Left ventricle myocardium superior (tissue), 1 donor: ENCODE results near the gene IPCEF1. TPM values are rescaled to one million over a fixed set of nuclear protein-coding genes. Genes with fewer than 3 reads are reported as not detected.

ENCODE experiments used
- ATAC-seq: fragments of 200-7000 bp; cut with Tn5 transposase; one replicate; pipeline ENCODE4 v1.9.1; 2020; ENCODE audit warnings: mild to moderate bottlenecking, moderate library complexity
- DNase-seq: peaks from one replicate; pipeline ENCODE4 v3.0.0-alpha.2; 2020
- intact Hi-C: fragments of 100-400 bp; cut with micrococcal nuclease; formaldehyde crosslinking; loops from one replicate; pipeline ENCODE4 v1.11.0; 2022
- total RNA-seq: library from RNA; stranded (reverse); fragmentation: NEBNext Ultra II Directional; extraction: Animal tissue kit (Norgen Biotek cat#: 25700); gene quantifications from one replicate; pipeline ENCODE4 v1.2.1, GENCODE V29; 2021
- donor health status: DM: no; HTN: yes; CAD: no; lungs with severe emphysema.

The IPCEF1 gene
- total RNA-seq, 1 donor from 2014 or later: 1.7 TPM

DNA sequence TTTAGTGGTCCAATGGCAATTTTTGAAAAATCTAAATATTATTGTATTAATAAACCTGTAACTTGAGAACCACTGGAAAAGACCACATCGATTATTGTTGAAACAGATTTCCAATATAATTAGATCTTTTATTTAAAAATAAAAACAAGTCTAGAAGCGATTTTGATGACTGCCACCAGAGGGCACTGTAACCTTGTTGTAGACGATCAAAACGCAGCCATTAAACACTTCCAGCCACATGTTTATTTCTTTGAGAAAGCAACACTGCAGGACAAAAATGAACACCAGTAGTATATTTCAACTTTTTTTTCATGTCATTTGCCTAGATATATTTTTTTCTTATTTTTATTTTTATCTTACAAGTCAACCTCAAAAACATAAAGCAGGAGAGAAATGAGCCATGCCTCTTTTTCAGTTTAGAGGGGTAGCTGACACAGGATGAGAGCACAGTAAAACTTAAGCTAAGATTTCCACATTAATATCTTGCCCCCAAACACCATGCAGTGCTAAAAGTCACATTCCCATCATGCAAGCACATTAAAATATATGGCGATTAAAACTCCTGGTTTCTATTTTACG, 202.1 kb downstream of the IPCEF1 start:
- DNase-seq (no peak), ATAC-seq (no peak)
- intact Hi-C loops: no loop called here

DNA sequence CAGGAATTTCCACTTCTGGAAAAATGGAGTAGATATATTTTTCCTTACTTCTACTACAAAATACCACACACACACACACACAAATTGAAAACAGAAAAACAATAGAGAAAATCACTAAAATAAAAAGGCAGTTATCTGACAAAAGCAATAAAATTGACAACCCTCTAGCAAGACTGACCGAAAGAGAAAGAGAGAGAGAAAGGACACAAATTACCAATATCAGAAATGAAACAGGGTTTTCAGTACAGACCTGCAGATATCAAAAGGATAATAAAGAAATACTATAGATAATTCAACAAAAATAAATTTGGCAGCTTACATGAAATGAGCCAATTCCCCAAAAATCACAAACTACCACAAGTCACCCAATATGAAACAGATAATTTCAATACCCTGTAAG, 212.8 kb downstream of the IPCEF1 start:
- no peak for DNase-seq
- ATAC-seq: no peak
- intact Hi-C loops: no loop called here

DNA sequence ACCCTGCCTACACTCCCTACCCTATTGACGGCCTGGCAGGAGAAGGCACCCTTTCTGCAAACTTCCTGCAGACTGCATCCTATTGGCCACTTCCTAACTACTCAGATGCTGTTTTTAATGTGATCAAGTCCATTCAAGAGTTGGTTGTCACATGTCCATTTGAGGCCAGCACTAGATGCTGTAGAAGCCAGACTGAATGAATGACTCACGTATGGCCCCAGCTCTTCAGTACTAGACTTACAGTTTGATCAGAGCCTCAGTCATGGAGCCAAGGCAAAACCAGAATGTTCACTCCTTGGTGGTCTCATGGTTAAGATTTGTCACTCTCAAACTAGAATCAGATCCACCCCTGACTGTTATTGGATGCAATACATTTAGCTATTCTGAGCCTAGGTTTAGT, 215.9 kb downstream of the IPCEF1 start:
- intact Hi-C loops: no loop called here
- no peak for DNase-seq
- no peak for ATAC-seq

DNA sequence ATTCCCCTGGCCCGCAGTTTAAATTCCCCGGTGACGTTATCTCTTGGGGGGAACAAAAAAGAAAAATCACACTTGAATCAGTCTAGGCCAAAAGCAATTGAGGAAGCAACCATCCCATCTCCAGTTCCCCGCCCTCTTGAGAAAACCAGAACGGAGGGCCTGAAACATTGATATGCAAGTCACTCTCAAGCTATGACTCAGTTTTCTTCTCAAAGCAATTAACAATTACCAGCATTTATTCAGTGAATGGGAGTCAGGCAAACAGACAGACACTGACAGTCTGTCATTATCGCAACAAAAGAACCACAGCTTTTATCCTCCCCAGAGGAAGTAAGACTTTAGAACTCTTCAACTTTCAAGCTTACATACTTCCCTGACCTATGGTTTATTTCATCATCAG, 216.7 kb downstream of the IPCEF1 start:
- DNase-seq (no peak), ATAC-seq (no peak)
- intact Hi-C loops: no loop called here

DNA sequence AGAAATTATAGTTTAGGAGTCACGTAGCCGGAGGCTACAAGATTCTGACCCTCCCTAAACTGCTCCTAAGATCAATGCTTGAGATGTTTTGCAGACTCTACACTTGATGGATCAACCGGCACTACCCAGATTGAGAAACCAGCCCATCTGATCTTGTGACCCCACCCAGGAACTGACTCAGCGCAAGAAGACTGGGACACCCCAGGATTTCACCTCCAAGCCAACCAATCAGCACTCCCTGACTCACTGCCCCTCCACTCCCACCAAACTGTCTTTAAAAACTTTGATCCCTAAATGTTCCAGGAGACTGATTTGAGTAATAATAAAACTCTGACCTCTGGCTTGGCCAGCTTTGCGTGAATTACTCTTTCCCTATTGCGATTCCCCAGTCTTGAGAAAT, 217.8 kb downstream of the IPCEF1 start:
- intact Hi-C loops: no loop called here
- DNase-seq: no peak
- ATAC-seq: no peak

DNA sequence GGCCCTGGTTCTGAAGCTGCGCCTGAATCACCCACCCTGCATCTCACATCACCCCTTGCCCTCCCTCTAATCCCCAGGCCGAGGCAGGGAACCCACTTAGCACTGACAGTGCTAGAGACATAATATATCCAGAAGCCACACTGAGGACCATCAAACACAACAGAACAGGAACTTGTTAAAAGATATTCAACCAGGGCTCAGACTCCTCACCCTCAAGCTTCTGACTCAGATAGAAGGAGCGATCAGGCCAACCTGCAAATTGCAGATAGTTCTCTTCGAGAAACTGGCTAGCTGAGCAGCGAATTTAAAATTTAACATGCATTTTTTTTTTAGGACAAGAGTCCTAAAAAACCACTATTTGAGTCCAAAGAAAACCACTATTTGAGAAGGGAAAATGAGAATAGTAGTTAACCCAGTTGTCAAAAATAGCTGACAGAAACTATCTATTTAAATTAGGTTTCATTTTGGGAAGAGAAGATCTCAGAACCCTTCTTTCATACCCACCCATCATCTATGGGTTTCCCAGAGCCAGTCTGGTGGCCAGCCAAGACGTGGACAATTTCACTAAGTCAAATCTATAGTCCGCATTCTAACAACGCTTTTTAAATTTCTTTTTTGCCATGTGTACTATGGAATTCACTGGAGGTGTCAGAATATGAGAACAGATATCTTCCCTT, 222.0 kb downstream of the IPCEF1 start:
- intact Hi-C loops: no loop called here
- DNase-seq (no peak), ATAC-seq (no peak)

DNA sequence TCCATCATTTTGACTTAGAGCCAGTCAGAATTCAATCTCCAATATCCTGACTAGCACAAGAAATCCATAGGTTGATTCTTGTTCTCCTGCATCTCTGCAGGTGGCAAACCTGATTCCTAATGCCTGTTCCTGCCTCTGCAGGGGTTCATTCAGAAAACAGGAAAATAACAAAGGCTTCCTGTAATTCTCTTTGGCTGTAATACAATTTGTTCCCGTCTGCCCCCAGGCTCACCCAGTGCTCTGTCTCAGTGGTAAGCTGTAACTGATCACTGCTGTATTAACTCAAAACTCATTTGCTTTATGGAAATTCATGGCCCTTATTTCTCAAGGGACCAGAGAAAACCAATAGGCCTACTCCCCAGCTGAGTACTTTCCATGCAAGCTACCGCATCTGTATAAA, 228.9 kb downstream of the IPCEF1 start:
- no peak for ATAC-seq
- intact Hi-C loops: no loop called here
- DNase-seq: no peak

DNA sequence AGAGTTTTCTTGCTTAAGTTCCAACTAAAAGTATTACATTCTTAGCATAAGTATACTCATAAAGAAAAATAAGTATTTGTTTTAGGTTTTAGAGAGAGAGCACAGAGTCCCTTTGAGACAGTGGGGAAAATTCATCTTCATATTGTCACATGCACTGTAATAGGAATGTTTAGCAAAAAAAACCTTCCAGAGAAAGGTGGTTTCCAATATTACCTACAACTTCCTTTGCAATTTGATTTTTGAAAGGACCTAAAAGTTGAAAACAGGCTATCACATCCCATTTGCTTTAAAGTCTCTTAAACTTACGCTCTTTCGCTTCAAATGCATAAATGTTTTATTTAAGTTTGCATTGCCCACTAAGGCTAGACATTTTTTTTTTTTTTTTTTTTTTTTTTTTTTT, 231.2 kb downstream of the IPCEF1 start:
- no peak for DNase-seq
- ATAC-seq: no peak
- intact Hi-C loops: no loop called here

DNA sequence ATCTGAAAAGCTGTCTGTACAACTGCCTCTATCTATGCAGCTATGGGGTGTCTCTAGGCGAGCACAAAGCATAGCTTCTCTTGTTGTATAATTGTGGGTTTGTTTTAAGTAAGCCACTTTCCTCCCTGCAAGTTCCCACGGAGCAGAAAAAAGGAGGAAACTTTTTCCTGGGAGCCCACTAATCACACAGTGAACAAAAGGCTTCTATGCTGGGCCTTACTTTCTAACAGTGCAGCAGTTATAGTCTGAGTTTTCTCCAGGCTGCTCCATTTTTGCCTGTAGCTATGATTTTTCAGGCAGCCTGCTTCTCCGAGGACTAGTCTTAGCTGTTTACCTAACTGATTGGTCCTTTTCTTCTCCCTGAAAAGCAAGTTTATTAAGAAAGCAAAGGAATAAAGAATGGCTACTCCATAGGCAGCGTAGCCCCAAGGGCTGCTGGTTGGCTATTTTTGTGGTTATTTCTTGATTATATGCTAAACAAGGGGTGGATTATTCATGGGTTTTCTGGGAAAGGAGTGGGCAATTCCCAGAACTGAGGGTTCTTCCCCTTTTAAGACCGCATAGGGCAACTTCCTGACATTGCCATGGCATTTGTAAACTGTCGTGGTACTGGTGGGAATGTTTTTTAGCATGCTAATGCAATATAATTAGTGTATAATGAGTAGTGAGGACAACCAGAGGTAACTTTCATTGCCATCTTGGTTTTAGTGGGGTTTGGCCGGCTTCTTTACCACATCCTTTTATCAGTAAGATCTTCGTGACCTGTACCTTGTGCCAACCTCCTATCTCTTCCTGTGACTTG, 233.2 kb downstream of the IPCEF1 start:
- intact Hi-C loops: no loop called here
- ATAC-seq (no peak), DNase-seq (no peak)

DNA sequence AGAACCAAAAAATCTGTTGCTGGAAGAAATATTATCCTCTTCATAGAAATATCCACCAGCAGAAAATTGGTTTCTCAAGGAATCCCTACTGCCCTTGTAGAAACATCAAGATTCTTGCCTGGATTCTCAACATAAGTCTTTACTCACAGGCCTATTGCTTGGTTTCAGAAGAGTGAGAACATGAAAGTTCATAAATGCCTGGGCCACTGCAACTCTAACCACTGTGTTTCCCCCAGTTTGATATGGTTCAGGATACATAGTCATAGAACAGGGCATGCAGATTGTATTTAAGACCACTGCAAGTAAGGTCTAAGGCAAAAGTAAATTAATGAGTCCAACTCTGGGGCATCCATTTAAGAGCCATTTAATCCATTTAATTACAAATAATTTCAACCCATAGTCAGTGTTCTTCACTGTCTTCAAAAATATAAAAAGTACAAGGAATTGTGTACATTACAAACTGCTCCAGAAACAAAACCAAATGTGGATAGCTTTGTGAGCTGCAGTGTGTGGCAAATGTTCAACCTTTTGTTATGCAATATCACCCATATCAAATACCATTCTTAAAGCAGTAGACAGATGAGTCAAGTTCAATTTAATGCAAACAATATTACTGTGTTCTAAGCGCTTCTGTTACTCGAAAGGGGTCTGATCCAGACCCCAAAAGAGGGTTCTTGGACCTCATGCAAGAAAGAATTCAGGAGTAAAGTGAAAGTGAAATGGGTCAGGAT, 234.2 kb downstream of the IPCEF1 start:
- no peak for DNase-seq
- no peak for ATAC-seq
- intact Hi-C loops: no loop called here

DNA sequence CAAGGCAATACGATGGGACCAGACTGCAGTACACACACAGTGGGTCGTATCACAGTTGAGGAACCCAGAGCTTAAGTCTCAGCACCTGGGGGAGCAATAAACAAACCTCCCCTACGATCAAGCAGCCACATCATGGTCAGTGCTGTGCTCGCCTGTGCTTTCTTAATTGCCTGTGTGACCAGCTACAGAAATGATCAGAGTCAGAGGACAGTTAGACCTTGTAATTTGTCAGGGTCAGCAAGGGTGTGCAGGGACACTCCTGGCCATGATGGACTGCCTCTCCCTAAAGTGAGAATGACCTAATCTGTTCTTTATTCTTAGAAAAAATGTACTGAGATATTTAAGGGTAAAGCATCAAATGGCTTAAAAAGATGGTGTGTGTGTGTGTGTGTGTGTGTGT, 239.1 kb downstream of the IPCEF1 start:
- ATAC-seq: no peak
- no peak for DNase-seq
- intact Hi-C loops: no loop called here

DNA sequence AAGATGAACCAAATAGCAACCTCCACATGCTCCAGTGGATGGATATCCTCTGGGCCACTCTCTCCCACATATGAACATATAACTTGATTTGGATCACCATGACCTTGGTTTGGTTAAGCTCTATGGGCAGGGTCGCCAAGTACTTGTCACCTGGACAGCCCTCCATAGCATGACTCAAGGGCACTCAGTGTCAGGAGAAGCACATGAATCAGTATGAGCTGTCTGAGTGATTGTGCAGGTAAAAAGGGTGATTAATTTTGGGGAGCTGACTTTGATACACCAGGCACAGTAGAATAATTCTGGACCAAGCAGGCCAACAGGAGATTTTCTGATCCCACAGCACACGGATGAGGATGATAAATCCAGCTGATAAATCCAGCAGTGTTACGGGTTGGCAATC, 243.2 kb downstream of the IPCEF1 start:
- ATAC-seq: no peak
- intact Hi-C loops: no loop called here
- no peak for DNase-seq

DNA sequence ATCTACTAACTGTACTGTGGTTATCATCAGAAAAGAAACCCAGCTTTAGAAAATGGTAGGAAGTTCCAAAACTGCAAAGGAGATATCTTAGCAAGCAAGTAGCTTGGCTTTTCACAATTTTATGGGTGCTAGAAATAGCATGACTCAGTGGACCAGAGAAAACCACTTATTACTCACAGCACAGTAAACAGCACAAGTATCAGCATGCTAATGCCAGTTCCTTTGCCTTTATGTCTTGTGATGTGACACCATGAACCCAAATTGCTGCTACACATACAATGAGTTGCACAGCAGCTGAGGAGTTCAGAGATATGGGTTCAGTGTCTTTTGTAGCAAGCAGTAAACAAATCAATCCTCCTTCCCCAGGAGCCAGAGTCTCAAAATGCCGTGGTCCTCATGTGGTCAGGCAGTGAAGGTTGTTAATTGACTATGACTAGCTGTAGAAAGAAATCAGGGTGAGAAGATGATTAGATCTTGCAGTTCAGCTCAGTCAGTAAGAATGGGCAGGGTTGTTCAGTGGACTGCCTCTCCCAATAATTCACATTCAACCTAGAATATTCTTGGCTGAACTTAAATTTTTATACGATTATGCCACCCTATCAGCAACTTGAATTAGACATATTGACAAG, 244.3 kb downstream of the IPCEF1 start:
- intact Hi-C loops: no loop called here
- ATAC-seq (no peak), DNase-seq (no peak)

DNA sequence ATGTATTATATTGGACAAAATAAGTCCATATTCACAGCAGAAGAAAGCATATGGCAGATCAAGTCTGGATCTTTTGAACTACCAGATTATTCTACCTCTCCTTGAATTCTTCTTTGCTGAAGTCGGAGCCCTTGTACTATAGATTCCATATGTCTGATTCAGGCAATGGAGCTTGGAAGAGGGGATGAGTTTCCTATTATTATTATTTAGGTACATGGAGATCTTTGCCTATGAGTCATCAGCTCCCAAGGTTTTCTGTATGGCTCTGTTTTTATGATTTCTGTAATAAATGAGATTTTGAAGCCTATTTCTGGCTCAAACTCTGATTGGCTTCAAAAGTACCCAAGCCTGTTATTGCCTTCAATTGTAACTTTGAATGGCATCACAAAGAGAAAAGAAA, 245.6 kb downstream of the IPCEF1 start:
- ATAC-seq (no peak), DNase-seq (no peak)
- intact Hi-C loops: no loop called here

DNA sequence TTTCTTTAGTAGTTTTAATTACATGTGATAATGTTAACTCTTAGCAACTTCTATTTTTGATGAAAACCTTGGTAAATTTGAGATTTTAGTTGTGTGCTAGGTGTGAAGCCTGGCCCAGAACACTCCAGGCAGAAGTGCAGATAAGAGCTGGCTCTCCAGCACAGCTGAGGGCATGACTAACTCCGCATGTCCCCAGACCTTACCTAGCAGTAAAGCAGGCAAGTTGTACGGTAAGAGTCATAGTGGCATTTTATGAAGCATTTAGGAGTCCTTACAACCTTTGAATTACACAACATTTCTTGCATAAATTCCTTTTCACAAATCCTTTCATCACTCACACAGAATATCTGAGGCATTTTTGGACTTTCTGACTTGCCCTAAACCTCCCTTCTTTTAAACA, 250.4 kb downstream of the IPCEF1 start:
- intact Hi-C loops: no loop called here
- DNase-seq: no peak
- no peak for ATAC-seq

Other genes with a start within 250 kb of the IPCEF1 start
- gene CNKSR3, start 153.9 kb upstream of the IPCEF1 start, total RNA-seq: 20.6 TPM